BJ (cell line): ENCODE results near the gene CNTN5. TPM values are rescaled to one million over a fixed set of nuclear protein-coding genes. Genes with fewer than 3 reads are reported as not detected.
"Not testable (repeated sequence)": the region's sequence is repeated elsewhere in the genome, so short reads cannot be mapped to it uniquely, and the experiment has no call there.

Experiments
- CTCF ChIA-PET: fragments of 350-600 bp; formaldehyde crosslinking; extraction: SDS; loops from one replicate; lab custom pipeline; 2021; ENCODE audit warnings: antibody characterized with exemption, inconsistent platforms; lab: Yijun Ruan, JAX
- POLR2A ChIA-PET: fragments of 300-600 bp; sonication (Branson Sonifier 250); formaldehyde crosslinking; extraction: SDS; loops from one replicate; lab custom pipeline; 2021; ENCODE audit warnings: antibody characterized with exemption; lab: Charles Lee
- DNase-seq: peaks from one replicate; pipeline ENCODE4 v3.0.0-alpha.2; 2011; ENCODE audit warnings: low read depth
- H3K27me3 ChIP-seq: 2 replicates; pipeline ENCODE4 v1.6.0; 2011; ENCODE audit warnings: low read length; ENCODE audit not compliant: control insufficient read depth, insufficient read depth
- H3K36me3 ChIP-seq: 2 replicates; pipeline ENCODE4 v1.5.1; 2011; ENCODE audit warnings: low read length; ENCODE audit not compliant: control insufficient read depth, insufficient read depth
- H3K4me3 ChIP-seq: 2 replicates; pipeline ENCODE4 v1.5.1; 2011; ENCODE audit warnings: low read depth, mild to moderate bottlenecking, control low read depth, low read length
- CTCF ChIP-seq: IDR thresholded peaks from 2 replicates; pipeline ENCODE4 v1.5.1; 2011; ENCODE audit warnings: low read depth, mild to moderate bottlenecking, control low read depth, inconsistent platforms, low read length, moderate library complexity; ENCODE audit not compliant: insufficient read depth
- polyA plus RNA-seq: library from polyadenylated mRNA; depleted of rRNA; stranded (reverse); fragments of >200 nt; gene quantifications from 2 replicates; pipeline ENCODE4 v1.2.3, GENCODE V29; 2011

Gene CNTN5
- polyA plus RNA-seq, 1 experiment: not detected

- CTCF ChIA-PET: no interaction called here
- no peaks in the 10 kb centered on the region for H3K27me3 ChIP-seq
- DNase-seq: no peak
- H3K36me3 ChIP-seq: no peaks in the 10 kb centered on the region
- POLR2A ChIA-PET: no interaction called here
- no peak overlapping the region for H3K4me3 ChIP-seq
- no peak for TF ChIP-seq CTCF
Measured at GRCh38 chr11:99271527-99271926, 250.8 kb downstream of the CNTN5 start.

- no peak for DNase-seq
- no peaks in the 10 kb centered on the region for H3K36me3 ChIP-seq
- POLR2A ChIA-PET: no interaction called here
- no peak overlapping the region for H3K4me3 ChIP-seq
- no peak for TF ChIP-seq CTCF
- H3K27me3 ChIP-seq: no peaks in the 10 kb centered on the region
- CTCF ChIA-PET: no interaction called here
Measured at GRCh38 chr11:99275521-99275920, 254.8 kb downstream of the CNTN5 start.

- no peak for TF ChIP-seq CTCF
- DNase-seq: no peak
- Histone ChIP-seq H3K27me3 (no peaks in the 10 kb centered on the region), H3K4me3 (no peak overlapping the region), H3K36me3 (no peaks in the 10 kb centered on the region)
- ChIA-PET CTCF (no interaction called here), POLR2A (no interaction called here)
Measured at GRCh38 chr11:99277281-99277680, 256.5 kb downstream of the CNTN5 start.

- no peak for TF ChIP-seq CTCF
- CTCF ChIA-PET: no interaction called here
- no peak for DNase-seq
- Histone ChIP-seq H3K36me3 (no peaks in the 10 kb centered on the region), H3K4me3 (no peak overlapping the region), H3K27me3 (no peaks in the 10 kb centered on the region)
- POLR2A ChIA-PET: no interaction called here
Measured at GRCh38 chr11:99279266-99279665, 258.5 kb downstream of the CNTN5 start.

GRCh38 chr11:99281331-99281730 is 260.6 kb downstream of the CNTN5 start:
- Histone ChIP-seq H3K27me3 (no peaks in the 10 kb centered on the region), H3K36me3 (no peaks in the 10 kb centered on the region), H3K4me3 (no peak overlapping the region)
- no peak for TF ChIP-seq CTCF
- CTCF ChIA-PET: no interaction called here
- POLR2A ChIA-PET: no interaction called here
- no peak for DNase-seq

- H3K36me3 ChIP-seq, H3K27me3 ChIP-seq, POLR2A ChIA-PET, H3K4me3 ChIP-seq, DNase-seq, CTCF ChIA-PET: not testable (repeated sequence)
Measured at GRCh38 chr11:99297925-99298324, 277.2 kb downstream of the CNTN5 start.
